ENCODE measurements around the gene OSBPL7. TPM values are rescaled to one million over a fixed set of nuclear protein-coding genes. Genes with fewer than 3 reads are reported as not detected.

Gene OSBPL7
- polyA plus RNA-seq, 3 donors: 1.6 to 17.3 (median 1.6) TPM

DNA sequence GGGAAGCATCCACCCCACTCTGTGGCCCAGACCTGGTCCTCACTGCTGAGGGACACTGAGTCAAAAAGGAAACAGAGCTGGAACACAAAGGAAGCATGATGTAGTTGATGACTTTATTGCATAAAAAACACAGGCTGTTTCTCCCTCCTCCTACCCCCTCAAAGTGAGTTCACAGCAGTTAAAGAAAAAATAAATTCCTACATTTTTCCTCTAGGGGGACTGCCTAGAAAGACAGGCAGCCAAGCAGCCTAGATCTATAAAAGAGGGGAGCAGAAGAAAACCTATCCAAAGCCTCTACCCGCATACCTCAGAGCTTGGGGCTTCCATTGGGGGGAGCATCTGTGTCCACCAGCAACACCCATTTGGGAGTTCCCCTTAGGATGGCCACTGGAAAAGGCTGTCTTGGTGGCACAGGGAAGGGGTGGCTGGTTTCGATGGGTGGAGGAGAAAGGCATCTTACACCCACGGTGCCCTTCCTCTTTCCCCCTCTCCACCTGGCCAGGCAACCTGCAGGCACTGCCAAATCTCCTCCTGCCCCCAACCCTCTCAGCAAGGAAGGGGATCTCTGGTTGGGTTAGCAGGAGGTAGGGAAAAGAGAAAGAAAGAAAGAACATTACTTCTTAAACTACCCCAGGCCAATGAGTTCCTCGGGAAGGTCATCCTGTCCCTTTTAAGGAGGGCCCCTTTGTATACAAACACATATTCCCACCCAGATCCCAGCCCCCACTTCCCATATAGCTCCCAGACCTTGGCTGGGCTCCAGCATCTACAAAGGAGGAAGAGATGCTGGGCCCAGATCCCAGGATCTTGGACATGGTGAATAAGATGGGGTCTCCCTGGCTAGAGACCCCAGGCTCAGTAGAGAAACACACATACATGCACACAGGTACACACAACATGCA is 23.5 kb upstream of the OSBPL7 start:
- peak overlapping the region in 1 of 2 donors; percentile 67 for H3K4me3 Mint-ChIP-seq
- H3K27me3 Mint-ChIP-seq (ENCODE audit: low read depth in 3 of 3): peaks cover 48 to 66% (median 49%) of the 10 kb centered on the region in 3 donors
- WGBS (ENCODE audit: insufficient coverage): no CpG with 5 or more reads among the region's 4 CpGs
- no peaks in the 10 kb centered on the region for H3K36me3 Mint-ChIP-seq
- H3K27me3 ChIP-seq (ENCODE audit: control insufficient read depth in 2 of 2, insufficient read depth in 2 of 2, low read length in 2 of 2): peaks cover 30 to 53% of the 10 kb centered on the region in 2 donors
- H3K27ac ChIP-seq (ENCODE audit: low read depth in 1 of 2, low read length in 2 of 2): no peak overlapping the region
- H2AFZ ChIP-seq (ENCODE audit: insufficient read depth, low read depth, low read length, poor library complexity, severe bottlenecking): no peak overlapping the region
- H3K4me1 ChIP-seq (ENCODE audit: control insufficient read depth in 1 of 2, insufficient read depth in 2 of 2, low read length in 2 of 2): peaks cover 8 to 10% of the 10 kb centered on the region in 2 donors
- no peak overlapping the region for H3K4me3 ChIP-seq (replicated peaks in 1 of 3; ENCODE audit: low read depth in 2 of 3, low read length in 3 of 3)
- no peak for DNase-seq
- no peak overlapping the region for H3K27ac Mint-ChIP-seq
- no peak overlapping the region for H3K9ac ChIP-seq (ENCODE audit: insufficient read depth, low read length, poor library complexity, severe bottlenecking)
- peaks cover 0 to 8% of the 10 kb centered on the region in 2 donors for H3K9me3 ChIP-seq (replicated peaks in 1 of 2; ENCODE audit: control insufficient read depth in 1 of 2, insufficient read depth in 1 of 2, low read length in 2 of 2)
- H3K4me2 ChIP-seq (replicated peaks; ENCODE audit: extremely low read depth, low read length, poor library complexity, severe bottlenecking): no peak overlapping the region
- peaks cover 0 to 5% (median 0%) of the 10 kb centered on the region in 7 donors for H3K9me3 Mint-ChIP-seq
- peaks cover 17% of the 10 kb centered on the region for H3K4me1 Mint-ChIP-seq
- intact Hi-C loops (cut with micrococcal nuclease): loop anchor here (2.0 to 5.0 kb wide), 2 partner anchors 46 to 127 kb away; partner anchors contain the start of gene CDK5RAP3 (in 1 of the 2)
- no peaks in the 10 kb centered on the region for H4K20me1 ChIP-seq (ENCODE audit: insufficient read depth, low read length)
- H3K36me3 ChIP-seq (replicated peaks in 1 of 2; ENCODE audit: control insufficient read depth in 1 of 2, insufficient read depth in 2 of 2, low read length in 2 of 2): no peaks in the 10 kb centered on the region
- H3K79me2 ChIP-seq (ENCODE audit: insufficient read depth, low read length): no peaks in the 10 kb centered on the region
- TF ChIP-seq, protein P1, sequence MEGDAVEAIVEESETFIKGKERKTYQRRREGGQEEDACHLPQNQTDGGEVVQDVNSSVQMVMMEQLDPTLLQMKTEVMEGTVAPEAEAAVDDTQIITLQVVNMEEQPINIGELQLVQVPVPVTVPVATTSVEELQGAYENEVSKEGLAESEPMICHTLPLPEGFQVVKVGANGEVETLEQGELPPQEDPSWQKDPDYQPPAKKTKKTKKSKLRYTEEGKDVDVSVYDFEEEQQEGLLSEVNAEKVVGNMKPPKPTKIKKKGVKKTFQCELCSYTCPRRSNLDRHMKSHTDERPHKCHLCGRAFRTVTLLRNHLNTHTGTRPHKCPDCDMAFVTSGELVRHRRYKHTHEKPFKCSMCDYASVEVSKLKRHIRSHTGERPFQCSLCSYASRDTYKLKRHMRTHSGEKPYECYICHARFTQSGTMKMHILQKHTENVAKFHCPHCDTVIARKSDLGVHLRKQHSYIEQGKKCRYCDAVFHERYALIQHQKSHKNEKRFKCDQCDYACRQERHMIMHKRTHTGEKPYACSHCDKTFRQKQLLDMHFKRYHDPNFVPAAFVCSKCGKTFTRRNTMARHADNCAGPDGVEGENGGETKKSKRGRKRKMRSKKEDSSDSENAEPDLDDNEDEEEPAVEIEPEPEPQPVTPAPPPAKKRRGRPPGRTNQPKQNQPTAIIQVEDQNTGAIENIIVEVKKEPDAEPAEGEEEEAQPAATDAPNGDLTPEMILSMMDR (IDR thresholded peaks at IDR 0.05): peak; percentile 35

DNA sequence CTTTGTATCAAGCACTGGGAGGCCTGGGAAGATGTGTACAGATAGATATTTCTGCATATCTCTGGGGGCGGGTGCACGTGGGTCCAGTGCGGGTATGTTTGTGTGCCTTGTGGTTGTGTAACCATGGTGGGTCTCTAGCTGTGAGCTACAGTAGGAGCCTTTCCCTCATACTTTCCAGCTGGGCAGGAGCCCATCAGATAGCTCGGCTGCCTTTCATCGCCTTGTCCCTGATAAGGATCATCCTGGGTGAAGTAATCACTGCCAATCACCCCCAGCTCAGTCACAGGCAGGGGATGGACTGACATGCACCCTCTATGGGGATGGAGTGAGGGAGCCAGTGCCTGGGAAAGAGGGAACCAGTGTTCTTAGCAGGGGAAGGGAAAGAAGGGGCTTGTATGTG is 22.6 kb upstream of the OSBPL7 start:
- Histone ChIP-seq H3K4me3 (replicated peaks in 1 of 3; ENCODE audit: low read depth in 2 of 3, low read length in 3 of 3) (no peak overlapping the region), H3K4me2 (replicated peaks; ENCODE audit: extremely low read depth, low read length, poor library complexity, severe bottlenecking) (no peak overlapping the region), H3K9me3 (replicated peaks in 1 of 2; ENCODE audit: control insufficient read depth in 1 of 2, insufficient read depth in 1 of 2, low read length in 2 of 2) (peaks cover 0 to under 1% of the 10 kb centered on the region in 2 donors), H2AFZ (ENCODE audit: insufficient read depth, low read depth, low read length, poor library complexity, severe bottlenecking) (no peak overlapping the region), H3K79me2 (ENCODE audit: insufficient read depth, low read length) (no peaks in the 10 kb centered on the region), H4K20me1 (ENCODE audit: insufficient read depth, low read length) (no peaks in the 10 kb centered on the region), H3K27ac (ENCODE audit: low read depth in 1 of 2, low read length in 2 of 2) (no peak overlapping the region), H3K4me1 (ENCODE audit: control insufficient read depth in 1 of 2, insufficient read depth in 2 of 2, low read length in 2 of 2) (peaks cover 8 to 13% of the 10 kb centered on the region in 2 donors), H3K9ac (ENCODE audit: insufficient read depth, low read length, poor library complexity, severe bottlenecking) (no peak overlapping the region), H3K36me3 (replicated peaks in 1 of 2; ENCODE audit: control insufficient read depth in 1 of 2, insufficient read depth in 2 of 2, low read length in 2 of 2) (no peaks in the 10 kb centered on the region), H3K27me3 (ENCODE audit: control insufficient read depth in 2 of 2, insufficient read depth in 2 of 2, low read length in 2 of 2) (peaks cover 22 to 45% of the 10 kb centered on the region in 2 donors)
- TF ChIP-seq, protein P1 (IDR thresholded peaks at IDR 0.05): no peak
- H3K36me3 Mint-ChIP-seq: no peaks in the 10 kb centered on the region
- peaks cover 40 to 57% (median 41%) of the 10 kb centered on the region in 3 donors for H3K27me3 Mint-ChIP-seq (ENCODE audit: low read depth in 3 of 3)
- intact Hi-C loops (cut with micrococcal nuclease): loop anchor here (2.0 to 5.0 kb wide), 2 partner anchors 47 to 128 kb away; partner anchors contain the start of gene CDK5RAP3 (in 1 of the 2)
- no CpG with 5 or more reads among the region's 5 CpGs for WGBS (ENCODE audit: insufficient coverage)
- H3K4me1 Mint-ChIP-seq: peaks cover 22% of the 10 kb centered on the region
- H3K27ac Mint-ChIP-seq: no peak overlapping the region
- peak overlapping the region in 1 of 2 donors; percentile 26 for H3K4me3 Mint-ChIP-seq
- DNase-seq: no peak
- H3K9me3 Mint-ChIP-seq: peaks cover 0 to 5% (median 0%) of the 10 kb centered on the region in 7 donors
